ENCODE data around the gene SLC15A4. TPM values are rescaled to one million over a fixed set of nuclear protein-coding genes. Genes with fewer than 3 reads are reported as not detected.
A peak's percentile ranks its signal among the peaks of the same experiment; 100 is the strongest.

SLC15A4 gene
- total RNA-seq, 2 experiments from 2014 or later, result 53.3 to 87.3 TPM

DNA sequence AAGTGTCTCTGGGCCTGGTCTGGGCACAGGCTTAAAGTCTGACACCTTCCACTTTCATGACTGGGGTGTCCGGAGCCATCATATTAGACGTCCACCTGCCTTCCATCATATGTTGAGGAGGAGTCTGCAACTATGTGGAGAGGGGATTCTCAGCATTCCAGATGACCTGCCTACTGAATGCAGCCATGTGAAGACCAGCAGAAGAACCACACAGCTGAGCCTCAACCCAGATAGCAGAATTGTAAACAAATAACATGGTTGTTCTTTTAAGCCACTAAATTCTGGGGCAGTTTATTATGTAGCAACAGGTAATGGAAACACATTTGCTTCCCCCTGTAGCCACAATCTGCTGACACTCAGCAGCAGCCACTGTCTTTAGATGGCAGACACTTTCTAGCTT, 4.0 kb upstream of the SLC15A4 start:
- DNase-seq (ENCODE audit: low spot score), result no peak
- Histone ChIP-seq H3K36me3 (ENCODE audit: insufficient read depth, low read length) (peaks cover 8% of the 10 kb centered on the region), H3K4me2 (ENCODE audit: low read length) (no peak overlapping the region), H3K4me1 (ENCODE audit: insufficient read depth, low read length, poor library complexity, severe bottlenecking) (peaks cover 66% of the 10 kb centered on the region), H3K9me3 (ENCODE audit: low read length) (peaks cover 9% of the 10 kb centered on the region; the same call in 1 of the 2 replicates), H3K79me2 (ENCODE audit: insufficient read depth, low read depth, low read length) (peaks cover 18% of the 10 kb centered on the region), H3K4me3 (ENCODE audit: low read depth, low read length, poor library complexity, severe bottlenecking) (no peak overlapping the region), H2AFZ (ENCODE audit: low read length) (no peak overlapping the region), H4K20me1 (ENCODE audit: insufficient read depth, low read length) (no peaks in the 10 kb centered on the region; the same call in 1 of the 2 replicates), H3K9me2 (ENCODE audit: insufficient read depth, low read length) (no peaks in the 10 kb centered on the region), H3K27ac (ENCODE audit: low read depth, low read length, poor library complexity, severe bottlenecking) (no peak overlapping the region)
- TF ChIP-seq, protein P1, sequence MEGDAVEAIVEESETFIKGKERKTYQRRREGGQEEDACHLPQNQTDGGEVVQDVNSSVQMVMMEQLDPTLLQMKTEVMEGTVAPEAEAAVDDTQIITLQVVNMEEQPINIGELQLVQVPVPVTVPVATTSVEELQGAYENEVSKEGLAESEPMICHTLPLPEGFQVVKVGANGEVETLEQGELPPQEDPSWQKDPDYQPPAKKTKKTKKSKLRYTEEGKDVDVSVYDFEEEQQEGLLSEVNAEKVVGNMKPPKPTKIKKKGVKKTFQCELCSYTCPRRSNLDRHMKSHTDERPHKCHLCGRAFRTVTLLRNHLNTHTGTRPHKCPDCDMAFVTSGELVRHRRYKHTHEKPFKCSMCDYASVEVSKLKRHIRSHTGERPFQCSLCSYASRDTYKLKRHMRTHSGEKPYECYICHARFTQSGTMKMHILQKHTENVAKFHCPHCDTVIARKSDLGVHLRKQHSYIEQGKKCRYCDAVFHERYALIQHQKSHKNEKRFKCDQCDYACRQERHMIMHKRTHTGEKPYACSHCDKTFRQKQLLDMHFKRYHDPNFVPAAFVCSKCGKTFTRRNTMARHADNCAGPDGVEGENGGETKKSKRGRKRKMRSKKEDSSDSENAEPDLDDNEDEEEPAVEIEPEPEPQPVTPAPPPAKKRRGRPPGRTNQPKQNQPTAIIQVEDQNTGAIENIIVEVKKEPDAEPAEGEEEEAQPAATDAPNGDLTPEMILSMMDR (conservative IDR thresholded peaks at IDR 0.05; ENCODE audit: low read length), result no peak
- TF ChIP-seq EZH2phosphoT487 (IDR thresholded peaks at IDR 0.05; ENCODE audit: borderline replicate concordance, low read depth, low read length), result no peak
- ChIA-PET CTCF (ENCODE audit: unreplicated experiment) (no interaction called here), POLR2A (interaction anchor here (0.9 to 4.5 kb wide), 4 partner anchors 7 to 32 kb away, joined by 3 to 29 read pairs (median 8); no protein-coding TSS in a partner anchor)
- intact Hi-C loops (cut with micrococcal nuclease; ENCODE audit: unreplicated experiment), result no loop called here
- no TSS peak for BruUV-seq (replicated peaks)

DNA sequence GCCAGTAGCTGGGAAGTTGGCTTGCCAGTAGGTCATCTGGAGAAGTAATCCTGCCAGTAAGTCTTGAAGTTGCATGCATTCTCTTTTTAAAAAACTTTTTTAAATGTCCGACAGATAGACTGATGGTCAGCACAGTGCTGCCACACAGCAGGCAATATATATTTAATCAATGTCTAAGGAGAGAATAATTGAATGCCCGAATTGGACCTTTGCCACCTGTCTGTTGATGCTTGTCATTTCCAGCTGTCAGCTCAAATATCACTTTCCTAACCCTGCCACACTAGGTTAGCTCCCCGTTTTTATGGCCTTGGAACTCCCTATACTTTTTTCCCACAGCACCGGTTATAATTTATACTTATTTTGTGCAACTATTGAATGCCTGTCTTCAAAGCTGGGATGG, 2.1 kb upstream of the SLC15A4 start:
- CTCF ChIA-PET (ENCODE audit: unreplicated experiment), result no interaction called here
- POLR2A ChIA-PET, result interaction anchor here (0.7 to 1.0 kb wide), 3 partner anchors 15 to 227 kb away, joined by 3 to 4 read pairs (median 3); no protein-coding TSS in a partner anchor
- intact Hi-C loops (cut with micrococcal nuclease; ENCODE audit: unreplicated experiment), result no loop called here

More for the DNA sequence above, 2.1 kb upstream of the SLC15A4 start:
- no peaks in the 10 kb centered on the region for H3K9me2 ChIP-seq (ENCODE audit: insufficient read depth, low read length)
- no peak for DNase-seq (ENCODE audit: low spot score)
- no peak for TF ChIP-seq EZH2phosphoT487 (IDR thresholded peaks at IDR 0.05; ENCODE audit: borderline replicate concordance, low read depth, low read length)
- TF ChIP-seq, protein P1 (conservative IDR thresholded peaks at IDR 0.05; ENCODE audit: low read length), result no peak
- H3K79me2 ChIP-seq (ENCODE audit: insufficient read depth, low read depth, low read length), result peaks cover 37% of the 10 kb centered on the region
- H3K4me2 ChIP-seq (ENCODE audit: low read length), result peak overlapping the region; percentile 19; the same call in 1 of the 2 replicates
- no peak overlapping the region for H3K27ac ChIP-seq (ENCODE audit: low read depth, low read length, poor library complexity, severe bottlenecking)
- no peak overlapping the region for H2AFZ ChIP-seq (ENCODE audit: low read length)
- peaks cover 9% of the 10 kb centered on the region; the same call in 1 of the 2 replicates for H3K9me3 ChIP-seq (ENCODE audit: low read length)
- H3K36me3 ChIP-seq (ENCODE audit: insufficient read depth, low read length), result peaks cover 19% of the 10 kb centered on the region
- no TSS peak for BruUV-seq (replicated peaks)
- no peak overlapping the region for H3K4me3 ChIP-seq (ENCODE audit: low read depth, low read length, poor library complexity, severe bottlenecking)
- H4K20me1 ChIP-seq (ENCODE audit: insufficient read depth, low read length), result peaks cover 6% of the 10 kb centered on the region; the same call in 1 of the 2 replicates
- H3K4me1 ChIP-seq (ENCODE audit: insufficient read depth, low read length, poor library complexity, severe bottlenecking), result peaks cover 69% of the 10 kb centered on the region
